ENCODE measurements around the gene ADH5.

- TF ChIP-seq EZH2 (IDR thresholded peaks at IDR 0.05; ENCODE audit: borderline replicate concordance, insufficient read depth, low read depth, low read length, poor library complexity, severe bottlenecking) = no peak
- TF ChIP-seq, protein P1, sequence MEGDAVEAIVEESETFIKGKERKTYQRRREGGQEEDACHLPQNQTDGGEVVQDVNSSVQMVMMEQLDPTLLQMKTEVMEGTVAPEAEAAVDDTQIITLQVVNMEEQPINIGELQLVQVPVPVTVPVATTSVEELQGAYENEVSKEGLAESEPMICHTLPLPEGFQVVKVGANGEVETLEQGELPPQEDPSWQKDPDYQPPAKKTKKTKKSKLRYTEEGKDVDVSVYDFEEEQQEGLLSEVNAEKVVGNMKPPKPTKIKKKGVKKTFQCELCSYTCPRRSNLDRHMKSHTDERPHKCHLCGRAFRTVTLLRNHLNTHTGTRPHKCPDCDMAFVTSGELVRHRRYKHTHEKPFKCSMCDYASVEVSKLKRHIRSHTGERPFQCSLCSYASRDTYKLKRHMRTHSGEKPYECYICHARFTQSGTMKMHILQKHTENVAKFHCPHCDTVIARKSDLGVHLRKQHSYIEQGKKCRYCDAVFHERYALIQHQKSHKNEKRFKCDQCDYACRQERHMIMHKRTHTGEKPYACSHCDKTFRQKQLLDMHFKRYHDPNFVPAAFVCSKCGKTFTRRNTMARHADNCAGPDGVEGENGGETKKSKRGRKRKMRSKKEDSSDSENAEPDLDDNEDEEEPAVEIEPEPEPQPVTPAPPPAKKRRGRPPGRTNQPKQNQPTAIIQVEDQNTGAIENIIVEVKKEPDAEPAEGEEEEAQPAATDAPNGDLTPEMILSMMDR (IDR thresholded peaks at IDR 0.05) = no peak
Measured at GRCh38 chr4:99088481-99089365, at the start of gene ADH5.
